A549 (cell line): ENCODE results near the gene PCNX3.

Experiments used
- CHD2 ChIP-seq: fragments of 150-350 bp; IDR thresholded peaks from 2 replicates; pipeline ENCODE4 v1.6.1; 2014; ENCODE audit warnings: low read length; ENCODE audit not compliant: partially characterized antibody
- EP300 ChIP-seq, 2 experiments: fragments of >200 bp; sonication (Bioruptor Twin); formaldehyde crosslinking; IDR thresholded peaks; 2 replicates in 1 of 2; 3 replicates in 1 of 2; pipeline ENCODE4 v1.6.1; 2016 to 2017
- ESRRA ChIP-seq: fragments of 150-350 bp; IDR thresholded peaks from 2 replicates; pipeline ENCODE4 v1.6.1; 2014; ENCODE audit warnings: mild to moderate bottlenecking, low read length, borderline replicate concordance
- HOXB5 ChIP-seq: fragments of 250-450 bp; sonication (Bioruptor Pico); IDR thresholded peaks from 2 replicates; pipeline ENCODE4 v1.5.0; 2020; ENCODE audit warnings: mild to moderate bottlenecking, moderate library complexity
- JUNB ChIP-seq: fragments of >200 bp; sonication (Bioruptor Twin); formaldehyde crosslinking; IDR thresholded peaks from 2 replicates; pipeline ENCODE4 v1.6.1; 2016
- MAFK ChIP-seq: fragments of 450-650 bp; IDR thresholded peaks from 2 replicates; pipeline ENCODE4 v1.6.1; 2014; ENCODE audit not compliant: partially characterized antibody
- MAZ ChIP-seq: fragments of 150-350 bp; IDR thresholded peaks from 2 replicates; pipeline ENCODE4 v1.6.1; 2014; ENCODE audit warnings: antibody characterized with exemption, low read depth, low read length, borderline replicate concordance
- NPAS2 ChIP-seq: fragments of 250-450 bp; sonication (Bioruptor Pico); IDR thresholded peaks from 2 replicates; pipeline ENCODE4 v1.8.0; 2022; ENCODE audit warnings: mild to moderate bottlenecking, moderate library complexity, borderline replicate concordance
- NR3C1 ChIP-seq: fragments of >200 bp; sonication (Bioruptor Twin); formaldehyde crosslinking; IDR thresholded peaks from 3 replicates; pipeline ENCODE4 v1.6.1; 2017
- POLR2A ChIP-seq: IDR thresholded peaks from 2 replicates; pipeline ENCODE4 v1.6.1; 2012; ENCODE audit warnings: mild to moderate bottlenecking, low read length
- RARB ChIP-seq: fragments of 250-450 bp; sonication (Bioruptor Pico); IDR thresholded peaks from 2 replicates; pipeline ENCODE4 v1.8.0; 2021; ENCODE audit warnings: mild to moderate bottlenecking, moderate library complexity
- ZFP36 ChIP-seq: fragments of 450-650 bp; IDR thresholded peaks from 2 replicates; pipeline ENCODE4 v1.6.1; 2014; ENCODE audit warnings: borderline replicate concordance; ENCODE audit not compliant: partially characterized antibody
- TF ChIP-seq, protein P1 (sequence below): fragments of >200 bp; sonication (Bioruptor Twin); formaldehyde crosslinking; IDR thresholded peaks from 3 replicates; pipeline ENCODE4 v1.5.1; 2016
- TF ChIP-seq, protein P2 (sequence below): IDR thresholded peaks from 2 replicates; pipeline ENCODE4 v1.6.1; 2012

DNA sequence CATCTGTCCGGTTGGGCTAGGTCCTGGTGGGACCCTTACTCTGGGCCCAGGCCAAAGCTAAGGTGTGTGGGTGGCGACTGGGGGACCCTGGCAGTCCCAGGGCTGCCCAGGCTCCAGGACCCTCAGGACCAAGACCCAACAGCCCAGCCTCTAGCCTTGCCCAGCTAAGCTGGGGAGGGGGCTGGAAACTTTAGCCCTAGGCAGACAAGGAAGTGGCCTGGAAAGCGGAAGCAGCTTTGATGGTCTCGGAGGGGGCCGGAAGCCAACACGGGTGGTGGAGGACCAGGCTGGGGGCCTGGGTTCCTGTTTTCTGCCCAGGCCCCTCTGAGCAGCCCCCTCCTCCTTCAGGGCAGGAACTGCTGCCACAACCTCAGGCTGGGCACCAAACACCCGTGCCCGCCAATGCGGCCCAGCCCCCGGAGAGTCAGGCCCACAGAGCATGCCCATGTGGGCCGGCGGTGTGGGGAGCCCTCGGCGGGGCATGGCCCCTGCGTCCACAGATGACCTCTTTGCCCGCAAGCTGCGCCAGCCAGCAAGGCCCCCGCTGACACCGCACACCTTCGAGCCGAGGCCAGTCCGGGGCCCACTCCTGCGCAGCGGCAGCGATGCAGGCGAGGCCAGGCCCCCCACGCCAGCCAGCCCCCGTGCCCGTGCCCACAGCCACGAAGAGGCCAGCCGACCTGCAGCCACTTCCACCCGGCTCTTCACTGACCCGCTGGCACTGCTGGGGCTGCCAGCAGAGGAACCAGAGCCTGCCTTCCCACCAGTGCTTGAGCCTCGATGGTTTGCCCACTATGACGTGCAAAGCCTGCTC, 25.1 kb downstream of the PCNX3 start:
- TF ChIP-seq, protein P1, sequence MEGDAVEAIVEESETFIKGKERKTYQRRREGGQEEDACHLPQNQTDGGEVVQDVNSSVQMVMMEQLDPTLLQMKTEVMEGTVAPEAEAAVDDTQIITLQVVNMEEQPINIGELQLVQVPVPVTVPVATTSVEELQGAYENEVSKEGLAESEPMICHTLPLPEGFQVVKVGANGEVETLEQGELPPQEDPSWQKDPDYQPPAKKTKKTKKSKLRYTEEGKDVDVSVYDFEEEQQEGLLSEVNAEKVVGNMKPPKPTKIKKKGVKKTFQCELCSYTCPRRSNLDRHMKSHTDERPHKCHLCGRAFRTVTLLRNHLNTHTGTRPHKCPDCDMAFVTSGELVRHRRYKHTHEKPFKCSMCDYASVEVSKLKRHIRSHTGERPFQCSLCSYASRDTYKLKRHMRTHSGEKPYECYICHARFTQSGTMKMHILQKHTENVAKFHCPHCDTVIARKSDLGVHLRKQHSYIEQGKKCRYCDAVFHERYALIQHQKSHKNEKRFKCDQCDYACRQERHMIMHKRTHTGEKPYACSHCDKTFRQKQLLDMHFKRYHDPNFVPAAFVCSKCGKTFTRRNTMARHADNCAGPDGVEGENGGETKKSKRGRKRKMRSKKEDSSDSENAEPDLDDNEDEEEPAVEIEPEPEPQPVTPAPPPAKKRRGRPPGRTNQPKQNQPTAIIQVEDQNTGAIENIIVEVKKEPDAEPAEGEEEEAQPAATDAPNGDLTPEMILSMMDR: no peak
- TF ChIP-seq NR3C1 (no peak), ZFP36 (no peak), POLR2A (no peak), JUNB (no peak), EP300 (IDR thresholded peaks at IDR 0.05) (no peak), RARB (no peak), MAFK (no peak), ESRRA (no peak), HOXB5 (CRISPR knock-in tag) (no peak), NPAS2 (no peak), MAZ (no peak), CHD2 (no peak)
- TF ChIP-seq, protein P2, sequence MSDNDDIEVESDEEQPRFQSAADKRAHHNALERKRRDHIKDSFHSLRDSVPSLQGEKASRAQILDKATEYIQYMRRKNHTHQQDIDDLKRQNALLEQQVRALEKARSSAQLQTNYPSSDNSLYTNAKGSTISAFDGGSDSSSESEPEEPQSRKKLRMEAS: no peak
